HepG2 (cell line): Measurements from ENCODE around the gene VSIR. TPM values are rescaled to one million over a fixed set of nuclear protein-coding genes. Genes with fewer than 3 reads are reported as not detected.

Experiments
- ATAC-seq: fragments of 200-7000 bp; cut with Tn5 transposase; 3 replicates; pipeline ENCODE4 v1.9.1; 2020; ENCODE audit warnings: mild to moderate bottlenecking, moderate library complexity
- BruUV-seq: library from RNA; stranded (reverse); fragments of 400-500 nt; replicated peaks from 2 replicates; lab custom pipeline; 2021; lab: Mats Ljungman, UMichigan
- CTCF ChIA-PET: fragments of 300-600 bp; formaldehyde crosslinking; extraction: SDS; loops from one replicate; lab custom pipeline; 2021; ENCODE audit warnings: low total read pairs, inconsistent platforms, low intra/inter-chr PET ratio; lab: Yijun Ruan, JAX
- POLR2A ChIA-PET: fragments of 350-600 bp; sonication (Branson Sonifier 250); formaldehyde crosslinking; loops from one replicate; lab custom pipeline; 2020; ENCODE audit warnings: antibody characterized with exemption, inconsistent platforms; lab: Yijun Ruan, JAX
- DNase-seq: peaks from one replicate; pipeline ENCODE4 v3.0.0-alpha.2; 2015; ENCODE audit warnings: low spot score
- FAIRE-seq: peaks from 3 replicates; lab custom pipeline; 2011; peaks lifted over from hg19 to GRCh38; lab: Jason Lieb, UNC
- H2AFZ ChIP-seq: one replicate; pipeline ENCODE4 v1.6.1; 2011; ENCODE audit warnings: low read length, inconsistent platforms
- H3K27ac ChIP-seq: fragments of 300-600 bp; 3 replicates; pipeline ENCODE4 v1.8.0; 2011; ENCODE audit warnings: mixed run types, mild to moderate bottlenecking, mixed read lengths, low read length, inconsistent platforms; ENCODE audit not compliant: insufficient read depth; ENCODE audit errors: extremely low read length
- H3K27me3 ChIP-seq, 2 experiments: fragments of 200-600 bp in 1 of 2; 2 replicates in 1 of 2; 3 replicates in 1 of 2; pipeline versions ENCODE4 v1.6.0 to v1.8.0; 2011; ENCODE audit warnings: low read length in 2 of 2, mild to moderate bottlenecking in 2 of 2, moderate library complexity in 2 of 2, inconsistent platforms in 1 of 2; ENCODE audit not compliant: insufficient read depth in 2 of 2, control insufficient read depth in 1 of 2
- H3K36me3 ChIP-seq, 2 experiments: fragments of 200-600 bp in 1 of 2; replicated peaks in 1 of 2; 2 replicates in 1 of 2; 3 replicates in 1 of 2; pipeline versions ENCODE4 v1.5.1 to v1.8.0; 2011; ENCODE audit warnings: low read length in 2 of 2, inconsistent platforms in 1 of 2; ENCODE audit not compliant: insufficient read depth in 2 of 2, control insufficient read depth in 1 of 2
- H3K4me1 ChIP-seq: 2 replicates; pipeline ENCODE4 v1.5.1; 2012; ENCODE audit warnings: low read length, inconsistent platforms; ENCODE audit not compliant: insufficient read depth
- H3K4me2 ChIP-seq: 2 replicates; pipeline ENCODE4 v1.6.0; 2011; ENCODE audit warnings: low read depth, low read length, inconsistent platforms
- H3K4me3 ChIP-seq, 3 experiments: fragments of 200-600 bp in 1 of 3; sonication (generic), shearing (Covaris generic) in 1 of 3; replicated peaks in 1 of 3; 2 replicates each; pipeline ENCODE4 v1.5.1; 2011 to 2016; ENCODE audit warnings: low read length in 3 of 3, inconsistent platforms in 2 of 3, low read depth in 2 of 3, mild to moderate bottlenecking in 2 of 3, control low read depth in 1 of 3, mixed read lengths in 1 of 3; ENCODE audit not compliant: insufficient read depth in 1 of 3
- H3K79me2 ChIP-seq: one replicate; pipeline ENCODE4 v1.6.1; 2011; ENCODE audit warnings: low read length, inconsistent platforms; ENCODE audit not compliant: insufficient read depth
- H3K9ac ChIP-seq: 2 replicates; pipeline ENCODE4 v1.6.0; 2011; ENCODE audit warnings: mild to moderate bottlenecking, low read depth, low read length, inconsistent platforms; ENCODE audit not compliant: insufficient read depth
- H3K9me3 ChIP-seq: 2 replicates; pipeline ENCODE4 v1.5.1; 2012; ENCODE audit warnings: mild to moderate bottlenecking, low read length
- H4K20me1 ChIP-seq: 2 replicates; pipeline ENCODE4 v1.6.0; 2011; ENCODE audit warnings: inconsistent platforms, mild to moderate bottlenecking, low read length, moderate library complexity; ENCODE audit not compliant: insufficient read depth
- ETV6 ChIP-seq: sonication (generic); formaldehyde crosslinking; conservative IDR thresholded peaks from 2 replicates; pipeline ENCODE4 v1.4.0; 2020; ENCODE audit warnings: missing genetic modification reagents
- MTF2 ChIP-seq: sonication (generic); formaldehyde crosslinking; IDR thresholded peaks from 2 replicates; pipeline ENCODE4 v1.5.0; 2020; ENCODE audit warnings: missing genetic modification reagents, borderline replicate concordance
- PHF20 ChIP-seq: sonication (generic); formaldehyde crosslinking; IDR thresholded peaks from 2 replicates; pipeline ENCODE4 v1.5.0; 2020; ENCODE audit warnings: mild to moderate bottlenecking, missing genetic modification reagents
- POLR2AphosphoS2 ChIP-seq: IDR thresholded peaks from 2 replicates; pipeline ENCODE4 v1.6.1; 2011; ENCODE audit warnings: low read depth, low read length, improper control_type of control experiment
- ZNF570 ChIP-seq: sonication (generic); formaldehyde crosslinking; IDR thresholded peaks from 2 replicates; pipeline ENCODE4 v1.4.0; 2020; ENCODE audit warnings: mild to moderate bottlenecking, missing genetic modification reagents, borderline replicate concordance
- ZNF839 ChIP-seq: sonication (generic); formaldehyde crosslinking; IDR thresholded peaks from 2 replicates; pipeline ENCODE4 v1.4.0; 2020; ENCODE audit warnings: missing genetic modification reagents, mild to moderate bottlenecking, borderline replicate concordance
- WGBS: methylation state at CpG from one replicate; pipeline ENCODE4 v1.1.6; 2017; ENCODE audit warnings: low lambda C conversion rate; 5-methylcytosine and 5-hydroxymethylcytosine counted together
- in situ Hi-C: cut with HindIII; loops from 2 replicates; pipeline ENCODE4 v1.10.0; 2017; ENCODE audit warnings: low pct_unique_long_range_greater_than_20kb; ENCODE audit not compliant: extremely low pct_ligation_motif_present
- intact Hi-C: fragments of 100-400 bp; cut with micrococcal nuclease; formaldehyde crosslinking; loops from one replicate; pipeline ENCODE4 v1.10.0; 2022; ENCODE audit not compliant: unreplicated experiment
- polyA plus RNA-seq, 8 experiments: library from polyadenylated mRNA; depleted of rRNA in 3 of 8; stranded (reverse) in 7 of 8; unstranded in 1 of 8; fragments of >200 nt; fragmentation: Illumina TruSeq in 4 of 8; extraction: Trizol in 4 of 8; gene quantifications; 2 replicates each; pipeline versions ENCODE4 v1.2.1 to v1.2.3, GENCODE V29; 2011 to 2016; ENCODE audit warnings: low read depth in 4 of 8, missing spikeins in 1 of 8, mixed read lengths in 1 of 8; ENCODE audit not compliant: insufficient read depth in 1 of 8
- total RNA-seq, 5 experiments: library from RNA; depleted of rRNA; stranded (reverse); fragments of >200 nt; fragmentation: Illumina TruSeq; extraction: Trizol; gene quantifications; 2 replicates each; pipeline ENCODE4 v1.2.3, GENCODE V29; 2016; ENCODE audit warnings: low read depth in 1 of 5
- TF ChIP-seq, protein P1 (sequence below): sonication (generic); formaldehyde crosslinking; IDR thresholded peaks from 2 replicates; pipeline ENCODE4 v1.4.0; 2020; ENCODE audit warnings: low read depth, mild to moderate bottlenecking, missing genetic modification reagents
- TF ChIP-seq, protein P2 (sequence below): sonication (generic); formaldehyde crosslinking; IDR thresholded peaks from 2 replicates; pipeline ENCODE4 v1.4.0; 2020; ENCODE audit warnings: missing genetic modification reagents
- TF ChIP-seq, protein P3 (sequence below): sonication (generic); formaldehyde crosslinking; IDR thresholded peaks from 2 replicates; pipeline ENCODE4 v1.4.0; 2020; ENCODE audit warnings: missing genetic modification reagents
- TF ChIP-seq, protein P4 (sequence below), 2 experiments: sonication (generic) in 1 of 2; formaldehyde crosslinking in 1 of 2; IDR thresholded peaks; 2 replicates each; pipeline versions ENCODE4 v1.4.0 to v1.6.1; 2016 to 2020; ENCODE audit warnings: borderline replicate concordance in 1 of 2, low read depth in 1 of 2, mild to moderate bottlenecking in 1 of 2, missing genetic modification reagents in 1 of 2

Gene VSIR
- total and polyA plus RNA-seq, 2 of the 13 experiments (the other 11 are each of a cell fraction or from before 2014, with no cell fraction given) = 0.44 to 3.2 TPM

DNA sequence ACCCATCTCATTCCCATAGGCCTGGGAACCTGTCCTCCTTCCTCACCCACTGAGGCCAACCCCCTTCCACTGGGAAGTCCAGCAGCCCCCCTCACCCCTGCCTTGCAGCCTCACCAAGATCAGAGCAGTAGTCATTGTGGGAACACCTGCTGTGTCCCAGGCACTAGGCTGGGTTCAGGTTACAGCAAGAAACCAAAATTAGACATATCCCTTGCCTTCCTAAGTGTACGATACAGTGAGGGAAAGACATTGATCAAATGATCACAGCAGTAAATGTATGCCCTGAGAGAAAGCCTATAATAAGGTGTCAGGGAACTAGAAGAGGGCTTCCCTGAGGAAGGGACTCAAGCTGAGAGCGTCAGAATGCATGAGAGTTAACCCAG, 36.8 kb downstream of the VSIR start:
- no peaks in the 10 kb centered on the region for H3K9me3 ChIP-seq
- no peaks in the 10 kb centered on the region for H3K36me3 ChIP-seq
- H3K4me2 ChIP-seq = no peak overlapping the region
- intact Hi-C loops = no loop called here
- H4K20me1 ChIP-seq = no peaks in the 10 kb centered on the region
- peaks cover 8 to 48% of the 10 kb centered on the region in 2 experiments; a peak in 4 of 5 replicates for H3K27me3 ChIP-seq
- TF ChIP-seq, protein P1, sequence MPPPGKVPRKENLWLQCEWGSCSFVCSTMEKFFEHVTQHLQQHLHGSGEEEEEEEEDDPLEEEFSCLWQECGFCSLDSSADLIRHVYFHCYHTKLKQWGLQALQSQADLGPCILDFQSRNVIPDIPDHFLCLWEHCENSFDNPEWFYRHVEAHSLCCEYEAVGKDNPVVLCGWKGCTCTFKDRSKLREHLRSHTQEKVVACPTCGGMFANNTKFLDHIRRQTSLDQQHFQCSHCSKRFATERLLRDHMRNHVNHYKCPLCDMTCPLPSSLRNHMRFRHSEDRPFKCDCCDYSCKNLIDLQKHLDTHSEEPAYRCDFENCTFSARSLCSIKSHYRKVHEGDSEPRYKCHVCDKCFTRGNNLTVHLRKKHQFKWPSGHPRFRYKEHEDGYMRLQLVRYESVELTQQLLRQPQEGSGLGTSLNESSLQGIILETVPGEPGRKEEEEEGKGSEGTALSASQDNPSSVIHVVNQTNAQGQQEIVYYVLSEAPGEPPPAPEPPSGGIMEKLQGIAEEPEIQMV = no peak
- TF ChIP-seq, protein P2, sequence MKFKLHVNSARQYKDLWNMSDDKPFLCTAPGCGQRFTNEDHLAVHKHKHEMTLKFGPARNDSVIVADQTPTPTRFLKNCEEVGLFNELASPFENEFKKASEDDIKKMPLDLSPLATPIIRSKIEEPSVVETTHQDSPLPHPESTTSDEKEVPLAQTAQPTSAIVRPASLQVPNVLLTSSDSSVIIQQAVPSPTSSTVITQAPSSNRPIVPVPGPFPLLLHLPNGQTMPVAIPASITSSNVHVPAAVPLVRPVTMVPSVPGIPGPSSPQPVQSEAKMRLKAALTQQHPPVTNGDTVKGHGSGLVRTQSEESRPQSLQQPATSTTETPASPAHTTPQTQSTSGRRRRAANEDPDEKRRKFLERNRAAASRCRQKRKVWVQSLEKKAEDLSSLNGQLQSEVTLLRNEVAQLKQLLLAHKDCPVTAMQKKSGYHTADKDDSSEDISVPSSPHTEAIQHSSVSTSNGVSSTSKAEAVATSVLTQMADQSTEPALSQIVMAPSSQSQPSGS = no peak
- TF ChIP-seq POLR2AphosphoS2 (no peak), MTF2 (no peak), PHF20 (CRISPR knock-in tag) (no peak), ZNF570 (no peak), ZNF839 (CRISPR knock-in tag) (no peak), ETV6 (no peak)
- TF ChIP-seq, protein P3, sequence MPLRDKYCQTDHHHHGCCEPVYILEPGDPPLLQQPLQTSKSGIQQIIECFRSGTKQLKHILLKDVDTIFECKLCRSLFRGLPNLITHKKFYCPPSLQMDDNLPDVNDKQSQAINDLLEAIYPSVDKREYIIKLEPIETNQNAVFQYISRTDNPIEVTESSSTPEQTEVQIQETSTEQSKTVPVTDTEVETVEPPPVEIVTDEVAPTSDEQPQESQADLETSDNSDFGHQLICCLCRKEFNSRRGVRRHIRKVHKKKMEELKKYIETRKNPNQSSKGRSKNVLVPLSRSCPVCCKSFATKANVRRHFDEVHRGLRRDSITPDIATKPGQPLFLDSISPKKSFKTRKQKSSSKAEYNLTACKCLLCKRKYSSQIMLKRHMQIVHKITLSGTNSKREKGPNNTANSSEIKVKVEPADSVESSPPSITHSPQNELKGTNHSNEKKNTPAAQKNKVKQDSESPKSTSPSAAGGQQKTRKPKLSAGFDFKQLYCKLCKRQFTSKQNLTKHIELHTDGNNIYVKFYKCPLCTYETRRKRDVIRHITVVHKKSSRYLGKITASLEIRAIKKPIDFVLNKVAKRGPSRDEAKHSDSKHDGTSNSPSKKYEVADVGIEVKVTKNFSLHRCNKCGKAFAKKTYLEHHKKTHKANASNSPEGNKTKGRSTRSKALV (CRISPR knock-in tag) = no peak
- TF ChIP-seq, protein P4, sequence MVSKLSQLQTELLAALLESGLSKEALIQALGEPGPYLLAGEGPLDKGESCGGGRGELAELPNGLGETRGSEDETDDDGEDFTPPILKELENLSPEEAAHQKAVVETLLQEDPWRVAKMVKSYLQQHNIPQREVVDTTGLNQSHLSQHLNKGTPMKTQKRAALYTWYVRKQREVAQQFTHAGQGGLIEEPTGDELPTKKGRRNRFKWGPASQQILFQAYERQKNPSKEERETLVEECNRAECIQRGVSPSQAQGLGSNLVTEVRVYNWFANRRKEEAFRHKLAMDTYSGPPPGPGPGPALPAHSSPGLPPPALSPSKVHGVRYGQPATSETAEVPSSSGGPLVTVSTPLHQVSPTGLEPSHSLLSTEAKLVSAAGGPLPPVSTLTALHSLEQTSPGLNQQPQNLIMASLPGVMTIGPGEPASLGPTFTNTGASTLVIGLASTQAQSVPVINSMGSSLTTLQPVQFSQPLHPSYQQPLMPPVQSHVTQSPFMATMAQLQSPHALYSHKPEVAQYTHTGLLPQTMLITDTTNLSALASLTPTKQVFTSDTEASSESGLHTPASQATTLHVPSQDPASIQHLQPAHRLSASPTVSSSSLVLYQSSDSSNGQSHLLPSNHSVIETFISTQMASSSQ (IDR thresholded peaks at IDR 0.05; ENCODE audit: low read depth) = no peak
- TF ChIP-seq, protein P4 (CRISPR knock-in tag; IDR thresholded peaks at IDR 0.05; ENCODE audit: borderline replicate concordance) = no peak
- H3K4me1 ChIP-seq = 0 out of 2 replicates have a peak, but pooled peaks cover 9% of the 10 kb centered on the region
- ChIA-PET CTCF (no interaction called here), POLR2A (no interaction called here)
- DNase-seq (no peak), ATAC-seq (no peak), FAIRE-seq (no peak)
- no peak overlapping the region for H3K4me3 ChIP-seq
- WGBS = 37% methylated on average over 2 of the region's 2 CpGs
- H3K79me2 ChIP-seq = no peaks in the 10 kb centered on the region
- H2AFZ ChIP-seq = no peak overlapping the region
- H3K9ac ChIP-seq = no peak overlapping the region
- BruUV-seq = no TSS peak
- no peak overlapping the region for H3K27ac ChIP-seq
- in situ Hi-C loops = no loop called here
